Heart right ventricle (tissue), 16 donors: Measurements from ENCODE around the gene UBXN2A. TPM values are rescaled to one million over a fixed set of nuclear protein-coding genes. Genes with fewer than 3 reads are reported as not detected.

Source experiments
- ATAC-seq, 8 donors: fragments of 200-7000 bp; cut with Tn5 transposase; one replicate each; pipeline ENCODE4 v1.9.1; 2020; ENCODE audit warnings: mild to moderate bottlenecking in 8 of 8, moderate library complexity in 8 of 8, moderate number of reproducible peaks in 1 of 8
- DNase-seq, 2 donors: peaks; one replicate each; pipeline ENCODE4 v3.0.0-alpha.2; 2020
- H3K27ac ChIP-seq, 10 donors: fragments of 200-600 bp; sonication (generic) in 2 of 10; one replicate each; pipeline versions ENCODE4 v1.5.0 to v1.8.0; 2020 to 2022; ENCODE audit warnings: mild to moderate bottlenecking in 3 of 10
- H3K27me3 ChIP-seq, 7 donors: fragments of 200-600 bp; one replicate each; pipeline ENCODE4 v1.8.0; 2021 to 2022; ENCODE audit warnings: mild to moderate bottlenecking in 2 of 7
- H3K36me3 ChIP-seq, 9 donors: fragments of 200-600 bp; sonication (generic) in 1 of 9; one replicate each; pipeline versions ENCODE4 v1.5.0 to v1.8.0; 2020 to 2022; ENCODE audit warnings: mild to moderate bottlenecking in 2 of 9
- H3K4me1 ChIP-seq, 9 donors: fragments of 200-600 bp; sonication (generic) in 1 of 9; one replicate each; pipeline versions ENCODE4 v1.5.0 to v1.8.0; 2020 to 2022; ENCODE audit warnings: mild to moderate bottlenecking in 4 of 9
- H3K4me3 ChIP-seq, 10 donors: fragments of 200-600 bp; sonication (generic) in 2 of 10; one replicate each; pipeline versions ENCODE4 v1.5.0 to v1.8.0; 2020 to 2022; ENCODE audit warnings: mild to moderate bottlenecking in 7 of 10, moderate library complexity in 2 of 10
- H3K9me3 ChIP-seq, 11 donors: fragments of 200-600 bp in 10 of 11; sonication (generic) in 2 of 11; one replicate each; pipeline versions ENCODE4 v1.5.0 to v1.8.0; 2013 to 2022; ENCODE audit warnings: mild to moderate bottlenecking in 2 of 11, control low read depth in 1 of 11, moderate library complexity in 1 of 11
- CTCF ChIP-seq, 9 donors: fragments of 200-600 bp; sonication (generic) in 2 of 9; IDR thresholded peaks; one replicate each; pipeline versions ENCODE4 v1.5.0 to v1.8.0; 2021 to 2022; ENCODE audit warnings: antibody characterized with exemption in 9 of 9, mild to moderate bottlenecking in 5 of 9, moderate library complexity in 1 of 9
- WGBS, 2 donors: extraction: QIAGEN DNeasy Blood & Tissue Kit; methylation state at CpG; one replicate each; pipeline ENCODE4 v1.1.7; 2013; ENCODE audit warnings: inconsistent platforms in 1 of 2; 5-methylcytosine and 5-hydroxymethylcytosine counted together
- intact Hi-C, 10 donors: fragments of 100-400 bp; cut with DNase I; formaldehyde crosslinking; loops; one replicate each; pipeline versions ENCODE4 v1.11.1 to v1.14.2; 2022
- polyA plus RNA-seq, 2 donors: library from polyadenylated mRNA; stranded (reverse); fragments of 200-250 nt; gene quantifications; one replicate each; pipeline ENCODE4 v1.2.3, GENCODE V29; 2013
- total RNA-seq, 10 donors: library from RNA; stranded (reverse); fragmentation: NEBNext Ultra II Directional in 3 of 10; extraction: Animal tissue kit (Norgen Biotek cat#: 25700) in 3 of 10; gene quantifications; one replicate each; pipeline versions ENCODE4 v1.2.1 to v1.2.4, GENCODE V29; 2021 to 2023
- donor health status: Arrhythmogenic right ventricular cardiomyopathy.
- donor health status: ischemic (EF 13 %, LVEDD 7.1; RV severe dilation, severe dysfunction).
- donor health status: healthy with polysubstance abuse.
- donor health status: DM: no; HTN: yes; CAD: no.
- donor health status: DM: no; HTN: no; CAD: no.
- donor health status: ischemic (EF 25% LVEDD 6.9; RV normal size, moderate dysfunction).
- donor health status: ischemic (EF 25% LVEDD 5.7; RV mildly dilated, moderate dysfunction).
- donor health status: healthy.
- donor health status: DM: yes; HTN: yes; CAD: no.
- donor health status: Ischemic cardiomyopathy.
- donor health status: ischemic (EF 35%, LVEDD 5.7; RV mildly dilated, moderate dysfunction).
- donor health status: nonischemic (EF 11% LVEDD 7.7; RV severe dilation, severe dysfunction).
- donor health status: DM: yes; HTN: yes; CAD: no.
- donor health status: PGD.
- donor health status: ischemic (EF 29% LVEDD 5.4; RV normal size, mild dysfunction).
- donor health status: nonischemic (EF 23%, LVEDD 6.1; RV moderate dilation, normal function).

UBXN2A gene
- total and polyA plus RNA-seq, 12 donors = 7.9 to 23.8 (median 19.7) TPM

GRCh38 chr2:24019729-24020128 lies 79.5 kb downstream of the UBXN2A start:
- intact Hi-C loops = no loop called here
- Histone ChIP-seq H3K4me1 (no peaks in the 10 kb centered on the region), H3K27me3 (no peaks in the 10 kb centered on the region), H3K36me3 (peaks cover 0 to 19% (median 0%) of the 10 kb centered on the region in 9 donors), H3K9me3 (no peaks in the 10 kb centered on the region), H3K4me3 (no peak overlapping the region), H3K27ac (no peak overlapping the region)
- DNase-seq (no peak), ATAC-seq (no peak)
- no peak for TF ChIP-seq CTCF (IDR thresholded peaks at IDR 0.05)
- 86 to 96% methylated on average over 5 of the region's 5 CpGs for WGBS, 2 donors

DNA sequence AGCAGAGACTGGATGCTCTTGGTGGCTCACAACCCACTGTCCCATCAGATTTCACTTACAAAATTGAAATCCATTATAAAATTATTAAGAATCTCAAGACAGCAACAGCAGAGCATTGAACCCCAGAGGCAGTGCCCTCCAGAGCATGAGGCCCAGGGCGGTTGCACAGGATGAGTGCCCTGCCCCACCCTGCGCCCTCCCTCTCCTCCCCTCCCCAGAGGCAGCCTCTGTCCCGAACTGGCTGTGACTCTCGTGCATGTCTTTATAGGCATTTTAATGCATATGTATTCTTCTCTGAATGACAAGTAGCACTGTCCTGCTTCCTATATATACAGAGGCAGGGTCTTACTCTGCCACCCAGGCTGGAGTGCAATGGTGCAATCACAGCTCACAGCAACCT lies 80.0 kb downstream of the UBXN2A start:
- H3K27me3 ChIP-seq = no peaks in the 10 kb centered on the region
- H3K4me3 ChIP-seq = no peak overlapping the region
- intact Hi-C loops = no loop called here
- ATAC-seq (no peak), DNase-seq (no peak)
- no peak overlapping the region for H3K27ac ChIP-seq
- no peaks in the 10 kb centered on the region for H3K4me1 ChIP-seq
- no peaks in the 10 kb centered on the region for H3K9me3 ChIP-seq
- H3K36me3 ChIP-seq = peaks cover 0 to 24% (median 0%) of the 10 kb centered on the region in 9 donors
- 85 to 86% methylated on average over 4 of the region's 4 CpGs for WGBS, 2 donors
- no peak for TF ChIP-seq CTCF (IDR thresholded peaks at IDR 0.05)

GRCh38 chr2:24021122-24021998 lies 81.1 kb downstream of the UBXN2A start:
- H3K36me3 ChIP-seq = peaks cover 0 to 35% (median 0%) of the 10 kb centered on the region in 9 donors
- ATAC-seq = peak in 1 of 8 donors; percentile 45

More at GRCh38 chr2:24021122-24021998, 81.1 kb downstream of the UBXN2A start:
- peak in 2 of 9 donors; percentile 25 to 30 for TF ChIP-seq CTCF (IDR thresholded peaks at IDR 0.05)
- H3K27me3 ChIP-seq = no peaks in the 10 kb centered on the region
- H3K9me3 ChIP-seq = no peaks in the 10 kb centered on the region
- no peaks in the 10 kb centered on the region for H3K4me1 ChIP-seq
- H3K27ac ChIP-seq = no peak overlapping the region
- intact Hi-C loops = no loop called here
- no peak overlapping the region for H3K4me3 ChIP-seq
- 78 to 79% methylated on average over 19 of the region's 19 CpGs for WGBS, 2 donors
- no peak for DNase-seq
